SKM-1 (cell line): ENCODE results near the gene GAB2.

Experiments
- DNase-seq: peaks from one replicate; lab custom pipeline; 2025; ENCODE audit not compliant: unreplicated experiment; lab: John Stamatoyannopoulos, UW

GAB2 gene

GRCh38 chr11:78402847-78403246 lies 14.8 kb downstream of the GAB2 start:
- no peak for DNase-seq

- DNase-seq, result no peak
These were observed 16.9 kb downstream of the GAB2 start for GRCh38 chr11:78400702-78401101.

GRCh38 chr11:78400116-78400515 lies 17.5 kb downstream of the GAB2 start:
- no peak for DNase-seq

- DNase-seq, result no peak
These were observed 18.5 kb downstream of the GAB2 start for GRCh38 chr11:78399136-78399535.

GRCh38 chr11:78398715-78399114 lies 18.9 kb downstream of the GAB2 start:
- DNase-seq, result no peak

GRCh38 chr11:78397398-78397797 lies 20.2 kb downstream of the GAB2 start:
- DNase-seq, result no peak

GRCh38 chr11:78395597-78395996 lies 22.0 kb downstream of the GAB2 start:
- DNase-seq, result no peak

GRCh38 chr11:78392854-78393253 lies 24.8 kb downstream of the GAB2 start:
- no peak for DNase-seq

GRCh38 chr11:78391424-78391823 lies 26.2 kb downstream of the GAB2 start:
- DNase-seq, result no peak

- DNase-seq, result peak; percentile 31
These were observed 26.8 kb downstream of the GAB2 start for GRCh38 chr11:78390809-78391208.

GRCh38 chr11:78386215-78386941 lies 31.2 kb downstream of the GAB2 start:
- no peak for DNase-seq

- no peak for DNase-seq
These were observed 32.4 kb downstream of the GAB2 start for GRCh38 chr11:78385205-78385604.

GRCh38 chr11:78384231-78384630 lies 33.4 kb downstream of the GAB2 start:
- DNase-seq, result no peak

- no peak for DNase-seq
These were observed 35.8 kb downstream of the GAB2 start for GRCh38 chr11:78381865-78382264.

- DNase-seq, result no peak
These were observed 37.0 kb downstream of the GAB2 start for GRCh38 chr11:78380615-78381051.

- DNase-seq, result no peak
These were observed 38.5 kb downstream of the GAB2 start for GRCh38 chr11:78379039-78379670.

GRCh38 chr11:78377625-78378418 lies 39.8 kb downstream of the GAB2 start:
- no peak for DNase-seq

- DNase-seq, result no peak
These were observed 40.8 kb downstream of the GAB2 start for GRCh38 chr11:78376858-78377257.

- DNase-seq, result no peak
These were observed 42.7 kb downstream of the GAB2 start for GRCh38 chr11:78374917-78375316.

GRCh38 chr11:78373689-78374088 lies 43.9 kb downstream of the GAB2 start:
- no peak for DNase-seq

GRCh38 chr11:78372114-78372768 lies 45.4 kb downstream of the GAB2 start:
- DNase-seq, result no peak
